T-helper 9 cell (primary cell): ENCODE data around the gene TRIM17.

Source experiments
- DNase-seq: peaks from one replicate; pipeline ENCODE4 v3.0.0-alpha.2; 2020

TRIM17 gene

GRCh38 chr1:228415853-228416216, 826 bp downstream of the TRIM17 start:
- no peak for DNase-seq

GRCh38 chr1:228415221-228415620, 1.4 kb downstream of the TRIM17 start:
- DNase-seq, result no peak

GRCh38 chr1:228414511-228415211, 2.0 kb downstream of the TRIM17 start:
- DNase-seq, result no peak

GRCh38 chr1:228413241-228414010, 3.2 kb downstream of the TRIM17 start:
- DNase-seq, result no peak

- DNase-seq, result no peak
These were observed 4.9 kb downstream of the TRIM17 start for GRCh38 chr1:228411548-228412430.

GRCh38 chr1:228411121-228411520, 5.5 kb downstream of the TRIM17 start:
- DNase-seq, result no peak

- no peak for DNase-seq
These were observed 6.0 kb downstream of the TRIM17 start for GRCh38 chr1:228410671-228411070.

- no peak for DNase-seq
These were observed 6.6 kb downstream of the TRIM17 start for GRCh38 chr1:228410015-228410414.

- no peak for DNase-seq
These were observed 7.5 kb downstream of the TRIM17 start for GRCh38 chr1:228408869-228409805.

- DNase-seq, result no peak
These were observed 8.4 kb downstream of the TRIM17 start for GRCh38 chr1:228408041-228408868.

- no peak for DNase-seq
These were observed 9.3 kb downstream of the TRIM17 start for GRCh38 chr1:228407106-228408040.

GRCh38 chr1:228405979-228406228, 10.8 kb downstream of the TRIM17 start:
- no peak for DNase-seq

- DNase-seq, result no peak
These were observed 11.3 kb downstream of the TRIM17 start for GRCh38 chr1:228405200-228405978.

GRCh38 chr1:228404107-228404720, 12.4 kb downstream of the TRIM17 start:
- DNase-seq, result no peak

GRCh38 chr1:228403231-228403631, 13.4 kb downstream of the TRIM17 start:
- no peak for DNase-seq

- no peak for DNase-seq
These were observed 14.0 kb downstream of the TRIM17 start for GRCh38 chr1:228402641-228403025.

- DNase-seq, result no peak
These were observed 14.7 kb downstream of the TRIM17 start for GRCh38 chr1:228401782-228402640.
